NCI-H345 treated with DMSO at 0.1 percent for 48 hours (cell line): ENCODE results near the gene RAMP3.
"Not testable (repeated sequence)": the region's sequence is repeated elsewhere in the genome, so short reads cannot be mapped to it uniquely, and the experiment has no call there.

ENCODE experiments used
- DNase-seq: peaks from one replicate; lab custom pipeline; 2025; ENCODE audit not compliant: unreplicated experiment; lab: John Stamatoyannopoulos, UW

Gene RAMP3

DNA sequence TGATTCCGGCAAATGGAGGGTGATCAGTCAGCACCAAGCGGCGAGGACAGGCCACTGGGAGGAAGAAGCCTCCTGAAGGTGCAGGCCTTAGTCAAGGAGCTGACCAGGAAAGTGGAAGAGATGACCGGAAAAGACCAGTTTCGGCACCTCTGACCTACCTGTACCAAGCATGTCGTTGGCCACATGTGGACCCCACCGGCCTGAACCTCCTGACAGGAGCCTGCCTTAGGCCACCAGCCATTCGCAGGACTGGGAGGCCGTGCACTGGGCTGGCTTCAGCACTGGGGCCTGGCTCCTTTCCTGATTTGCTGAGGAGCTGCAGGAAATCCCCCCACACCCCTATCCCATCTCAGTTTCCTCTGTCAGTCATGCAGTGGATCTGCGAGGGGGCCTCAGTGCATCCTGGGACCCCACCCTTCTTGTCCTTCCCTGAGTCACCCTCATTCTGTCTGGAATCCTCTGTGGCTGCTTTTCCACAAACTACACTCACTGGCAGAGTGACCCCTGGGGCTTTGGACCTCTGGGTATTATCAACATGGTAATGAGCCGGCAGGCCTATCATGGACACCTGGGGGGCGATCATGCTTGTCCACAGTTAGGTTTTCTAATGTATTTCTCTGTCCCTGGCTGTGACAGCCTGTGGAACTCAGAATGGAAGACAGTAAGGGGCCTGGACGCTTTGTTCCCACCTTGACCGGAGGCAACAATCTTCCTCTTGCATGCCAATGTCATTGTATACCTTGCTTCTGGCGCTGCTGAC lies 33.0 kb downstream of the RAMP3 start:
- DNase-seq, result no peak

DNA sequence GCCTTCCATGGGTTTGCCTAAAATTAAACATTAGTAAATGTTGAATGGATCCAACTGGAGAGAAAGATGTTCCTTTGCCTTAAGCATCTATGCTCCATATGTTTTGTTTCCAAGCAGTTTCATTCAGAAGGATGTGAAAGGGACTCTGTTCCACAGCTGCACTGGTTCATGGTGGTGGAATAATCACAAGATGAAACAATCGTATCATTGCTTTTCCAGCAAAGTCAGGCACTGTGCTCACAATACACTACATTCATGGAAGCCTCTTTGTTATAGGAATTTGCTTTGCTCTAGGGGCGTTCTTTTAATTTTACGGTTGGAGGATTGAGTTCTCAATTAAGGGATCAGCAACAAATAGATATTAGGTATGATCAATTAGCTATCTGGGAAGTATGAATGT lies 33.8 kb downstream of the RAMP3 start:
- DNase-seq, result no peak

DNA sequence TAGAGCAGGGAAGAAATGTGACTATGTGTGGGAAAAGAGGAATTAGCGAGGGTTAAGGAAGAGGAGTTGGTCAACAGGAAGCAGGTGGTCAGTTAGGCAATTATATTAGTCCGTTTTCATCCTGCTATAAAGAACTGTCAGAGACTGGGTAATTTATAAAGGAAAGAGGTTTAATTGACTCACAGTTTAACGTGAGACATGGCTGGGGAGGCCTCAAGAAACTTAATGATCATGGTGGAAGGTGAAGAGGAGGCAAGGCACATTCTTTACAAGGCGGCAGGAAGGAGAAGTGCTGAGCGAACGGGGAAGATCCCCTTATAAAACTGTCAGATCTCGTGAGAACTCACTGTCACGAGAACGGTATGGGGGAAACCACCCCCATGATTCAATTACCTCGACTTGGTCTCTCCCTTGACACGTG lies 35.0 kb downstream of the RAMP3 start:
- no peak for DNase-seq

DNA sequence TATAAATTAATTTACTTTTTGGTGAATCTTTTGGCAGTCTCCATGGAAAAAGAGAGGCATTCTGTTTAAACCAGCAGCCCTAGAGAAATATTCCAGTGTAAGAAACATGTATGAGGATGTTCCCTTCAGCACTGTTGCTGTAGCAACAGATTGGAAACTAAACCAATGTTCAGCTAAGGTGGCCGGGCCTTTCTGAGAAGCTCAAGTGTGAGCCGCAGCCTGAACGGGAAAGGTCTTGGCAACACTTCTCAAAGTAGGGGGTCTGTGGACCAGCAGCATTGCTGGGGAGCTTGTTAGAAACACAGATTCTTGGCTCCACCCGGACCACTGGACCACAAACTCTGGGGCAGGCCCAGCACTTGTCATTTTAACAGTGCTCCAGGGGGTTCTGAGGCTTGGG lies 36.2 kb downstream of the RAMP3 start:
- DNase-seq, result no peak

DNA sequence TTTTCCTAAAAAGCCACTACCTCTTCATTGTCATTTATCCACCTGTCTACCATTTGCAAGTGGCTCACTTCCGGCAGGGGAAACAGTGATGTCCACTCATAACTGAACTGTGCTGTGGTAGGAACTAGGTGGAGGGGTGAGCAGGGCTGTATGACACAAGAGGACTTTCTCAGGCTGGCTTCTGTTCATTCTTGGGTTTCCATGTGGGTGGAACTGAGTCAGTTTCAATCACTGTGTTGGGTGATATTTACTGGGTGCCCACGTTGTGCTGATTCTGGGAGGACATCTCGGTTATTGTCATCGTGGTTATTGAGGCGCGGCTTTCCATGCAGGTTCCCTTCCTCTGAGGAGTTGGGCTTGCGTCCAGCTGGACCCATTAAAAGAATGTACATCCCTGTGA lies 38.8 kb downstream of the RAMP3 start:
- DNase-seq, result no peak

DNA sequence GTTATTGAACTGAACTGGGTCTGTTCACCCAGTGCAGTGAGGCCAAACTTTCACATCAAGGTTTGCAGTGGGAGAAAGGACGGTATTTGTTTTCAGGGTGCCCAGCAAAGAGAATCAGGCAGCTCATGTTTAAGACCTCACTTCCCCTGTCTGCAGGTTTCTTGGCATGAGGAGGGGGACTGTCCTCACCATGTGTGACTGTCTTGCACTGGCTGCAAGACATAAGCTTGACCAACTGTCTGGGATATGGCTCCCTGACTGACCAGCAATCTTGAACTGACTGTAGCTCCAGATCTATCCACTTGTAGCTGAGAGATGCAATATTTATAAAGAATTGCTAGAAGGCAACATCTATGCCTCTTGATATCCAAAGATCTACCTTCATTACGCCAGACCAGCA lies 39.9 kb downstream of the RAMP3 start:
- DNase-seq, result no peak

DNA sequence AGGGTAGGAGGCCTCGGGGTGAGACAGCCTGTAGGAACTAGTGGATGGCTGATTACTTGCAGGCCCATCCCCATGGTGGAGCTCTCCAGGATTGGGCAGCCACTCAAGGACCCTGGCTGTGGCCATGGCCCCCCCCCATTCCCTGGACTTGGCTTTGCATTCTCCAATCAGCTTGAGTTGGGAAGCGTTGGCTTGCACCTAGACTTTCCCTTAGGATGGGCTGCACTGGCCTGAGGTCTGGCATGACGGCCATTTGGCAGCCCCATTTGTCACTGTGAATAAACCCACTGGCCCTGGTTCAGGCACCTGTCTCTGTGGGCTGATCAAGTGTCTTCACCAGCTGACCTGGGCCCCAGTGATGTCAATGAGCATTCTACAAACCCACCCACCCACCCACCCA lies 41.4 kb downstream of the RAMP3 start:
- no peak for DNase-seq

DNA sequence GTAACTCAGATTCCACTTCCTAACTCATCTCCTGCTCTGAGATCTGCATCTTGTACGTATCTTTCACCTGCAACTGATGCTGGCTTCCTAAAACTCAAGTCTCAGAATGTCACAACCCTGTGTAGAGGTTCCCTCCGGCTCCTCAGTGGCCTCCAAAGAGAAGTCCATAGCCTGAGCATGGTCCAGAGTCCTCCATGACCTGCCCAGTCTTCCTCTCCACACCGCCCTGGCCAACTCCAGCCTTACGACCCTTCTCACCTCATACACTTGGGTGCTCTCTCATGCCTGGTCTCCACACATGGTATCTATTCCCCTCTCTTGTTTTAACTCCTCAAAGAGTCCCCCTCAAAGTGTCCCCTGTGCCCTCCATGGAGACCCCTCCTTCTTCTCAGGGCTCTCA lies 41.9 kb downstream of the RAMP3 start:
- DNase-seq, result no peak

DNA sequence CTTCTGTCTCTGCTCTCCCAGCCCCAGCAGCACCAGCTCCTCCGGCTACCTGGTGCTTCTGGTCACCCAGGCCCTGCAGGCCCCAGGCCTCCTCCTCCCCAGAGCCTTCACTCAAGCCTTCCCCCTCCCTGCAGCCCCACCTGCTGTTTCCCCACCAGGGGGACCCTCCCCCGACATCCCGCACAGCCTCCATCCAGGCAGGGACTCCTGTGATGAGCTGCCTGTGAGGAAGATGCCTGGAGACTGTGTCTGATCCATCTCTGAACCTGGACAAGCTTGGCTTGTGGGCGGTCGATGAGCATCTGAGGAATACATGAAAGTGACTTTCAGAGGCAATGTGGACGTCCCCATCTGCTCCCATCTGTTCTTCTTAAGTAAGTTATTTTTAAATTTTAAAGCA lies 45.0 kb downstream of the RAMP3 start:
- DNase-seq, result no peak

DNA sequence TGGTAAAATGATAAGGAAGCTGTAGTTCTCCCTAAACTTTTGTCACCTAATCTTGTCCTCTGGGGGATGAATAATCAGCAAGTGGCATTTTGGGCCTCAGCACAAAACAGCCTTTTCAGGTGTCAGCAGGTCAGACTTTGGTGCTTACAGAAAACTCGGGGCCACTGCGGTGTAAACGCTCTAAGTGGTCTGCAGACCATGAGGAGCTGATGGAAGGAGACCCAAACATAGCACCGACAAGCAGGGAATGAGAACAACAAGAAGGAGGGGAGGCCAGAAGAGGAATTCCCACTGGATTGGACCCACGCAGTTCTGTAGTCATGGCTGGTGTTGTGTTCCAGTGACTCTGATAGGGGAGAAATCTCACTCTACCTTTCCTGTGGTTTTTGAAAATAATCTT lies 45.4 kb downstream of the RAMP3 start:
- no peak for DNase-seq

DNA sequence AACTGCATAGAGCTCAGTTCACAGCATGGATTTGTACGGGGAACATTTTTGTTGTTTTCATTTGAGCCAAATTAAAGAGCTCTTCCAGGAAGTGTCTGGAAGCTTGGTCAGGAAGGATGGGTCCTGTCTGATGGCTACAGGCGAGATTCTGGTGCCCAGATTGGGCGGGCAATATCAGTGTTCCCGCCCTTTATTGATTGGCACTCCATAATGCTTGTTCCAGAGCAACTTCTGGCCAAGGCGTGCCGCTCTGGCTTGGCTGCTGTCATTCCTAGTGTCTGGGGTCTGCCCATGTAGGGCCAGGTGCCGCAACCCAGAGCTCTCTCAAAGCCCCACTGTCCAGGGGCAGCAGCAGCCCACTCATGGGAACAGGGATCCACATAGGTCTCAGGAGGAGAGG lies 45.9 kb downstream of the RAMP3 start:
- no peak for DNase-seq

DNA sequence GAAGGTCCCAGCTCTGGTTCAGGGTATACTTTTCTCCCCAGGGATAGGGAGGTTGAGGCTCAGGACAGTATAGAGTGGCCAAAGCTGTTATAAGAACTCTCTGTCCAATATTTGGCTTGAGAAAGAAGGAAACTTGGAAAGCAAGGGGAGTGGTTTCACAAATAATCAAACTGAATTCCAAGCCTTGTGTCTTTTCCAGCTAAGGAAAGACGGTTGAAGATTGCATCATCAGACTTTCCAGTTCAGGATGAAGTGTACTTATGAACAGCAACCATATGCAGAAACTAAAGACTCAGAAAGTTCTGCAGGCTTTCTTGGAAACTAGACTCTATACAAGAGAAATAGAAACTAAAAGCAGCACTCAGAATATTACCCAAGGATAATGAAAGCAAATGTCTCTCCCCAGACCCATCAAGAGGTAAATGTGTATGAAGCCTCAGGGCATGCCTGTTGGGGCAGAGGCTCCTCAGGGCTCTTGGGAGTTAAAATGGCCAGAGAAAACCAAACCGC lies 46.4 kb downstream of the RAMP3 start:
- DNase-seq, result no peak

DNA sequence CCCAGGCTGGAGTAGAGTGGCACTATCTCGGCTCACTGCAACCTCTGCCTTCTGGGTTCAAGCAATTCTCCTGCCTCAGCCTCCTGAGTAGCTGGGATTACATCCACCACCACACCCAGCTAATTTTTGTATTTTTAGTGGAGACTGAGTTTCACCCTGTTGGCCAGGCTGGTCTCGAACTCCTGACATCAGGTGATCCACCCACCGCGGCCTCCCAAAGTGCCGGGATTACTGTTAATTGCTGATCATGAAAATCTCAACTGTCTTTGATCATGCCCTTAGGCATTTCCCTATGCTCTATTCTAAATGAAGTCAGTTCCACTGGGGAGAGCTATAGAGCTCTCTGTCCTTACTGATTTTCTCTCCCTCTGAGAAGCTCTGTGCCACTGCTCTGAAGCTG lies 48.7 kb downstream of the RAMP3 start:
- not testable (repeated sequence) for DNase-seq

DNA sequence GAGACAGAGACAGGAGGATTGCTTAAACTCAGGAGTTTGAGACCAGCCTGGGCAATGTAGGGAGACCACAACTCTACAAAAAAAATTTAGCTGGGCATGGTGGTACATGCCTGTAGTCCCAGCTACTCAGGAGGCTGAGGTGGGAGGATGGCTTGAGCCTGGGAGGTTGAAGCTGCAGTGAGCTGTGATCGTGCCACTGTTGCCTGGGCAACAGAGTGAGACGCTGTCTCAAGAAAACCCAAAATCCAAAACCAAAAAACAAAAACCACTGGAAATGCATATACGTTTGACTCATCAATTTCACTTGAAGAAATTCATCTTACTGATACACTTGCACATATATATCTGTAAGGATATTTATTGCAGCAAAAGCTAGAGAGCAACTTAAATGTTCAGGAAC lies 52.3 kb downstream of the RAMP3 start:
- DNase-seq, result not testable (repeated sequence)

DNA sequence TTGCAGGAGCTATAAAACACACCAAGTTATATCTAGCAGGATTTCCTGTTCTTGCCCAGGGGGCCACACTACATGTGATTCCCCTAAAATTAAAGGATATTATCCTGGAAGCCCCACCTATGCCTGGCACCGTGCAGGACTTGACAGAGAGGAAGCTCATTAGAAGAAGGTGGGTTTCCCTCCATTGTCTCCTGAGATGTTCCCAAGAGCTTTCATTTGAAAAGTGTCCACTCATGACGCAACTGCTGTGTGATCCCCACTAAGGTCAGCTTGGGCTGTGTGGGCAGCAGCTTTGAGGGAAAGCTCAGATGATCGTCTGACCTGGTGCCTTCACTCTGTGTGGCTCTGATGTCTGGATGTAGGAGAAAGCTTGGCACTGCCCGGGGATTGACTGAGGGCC lies 53.5 kb downstream of the RAMP3 start:
- DNase-seq, result no peak

DNA sequence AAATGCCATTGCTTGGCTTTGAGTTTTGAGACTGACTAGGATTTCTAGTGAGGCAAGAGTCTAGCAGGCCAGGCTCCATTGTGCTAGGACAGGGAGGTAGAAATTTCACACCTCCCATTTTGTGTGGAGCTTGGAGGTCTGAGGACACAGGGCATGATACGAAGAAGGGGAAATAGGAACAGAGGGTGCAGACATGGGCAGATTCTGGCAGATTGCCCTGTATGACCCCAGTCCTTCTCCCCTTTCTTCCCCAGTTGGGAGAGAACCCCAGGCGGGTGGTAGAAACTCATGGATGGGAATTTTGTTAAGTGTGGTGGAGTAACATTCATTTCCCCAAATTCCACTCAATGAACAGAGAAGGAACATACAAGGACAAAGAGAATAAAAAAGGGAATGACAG lies 54.4 kb downstream of the RAMP3 start:
- no peak for DNase-seq

DNA sequence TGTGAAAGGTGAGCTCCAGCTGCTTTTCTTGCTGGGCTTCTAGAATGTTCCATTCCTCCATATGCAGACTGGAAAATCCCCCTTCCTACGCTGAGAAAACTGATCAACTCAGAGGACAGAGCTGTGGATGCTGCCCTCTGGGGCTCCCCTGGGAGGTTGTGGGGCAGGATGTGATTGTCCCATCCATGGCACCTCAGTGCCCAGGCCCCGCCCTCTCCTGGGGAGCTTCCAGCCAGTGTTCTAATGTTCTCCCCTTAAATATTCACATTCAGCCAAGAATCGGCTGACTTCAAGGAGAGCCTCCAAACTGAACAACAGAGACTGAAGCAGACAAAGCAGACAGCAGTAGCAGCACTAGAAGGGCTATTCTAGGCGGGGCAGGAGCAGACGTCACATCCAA lies 55.0 kb downstream of the RAMP3 start:
- DNase-seq, result no peak

DNA sequence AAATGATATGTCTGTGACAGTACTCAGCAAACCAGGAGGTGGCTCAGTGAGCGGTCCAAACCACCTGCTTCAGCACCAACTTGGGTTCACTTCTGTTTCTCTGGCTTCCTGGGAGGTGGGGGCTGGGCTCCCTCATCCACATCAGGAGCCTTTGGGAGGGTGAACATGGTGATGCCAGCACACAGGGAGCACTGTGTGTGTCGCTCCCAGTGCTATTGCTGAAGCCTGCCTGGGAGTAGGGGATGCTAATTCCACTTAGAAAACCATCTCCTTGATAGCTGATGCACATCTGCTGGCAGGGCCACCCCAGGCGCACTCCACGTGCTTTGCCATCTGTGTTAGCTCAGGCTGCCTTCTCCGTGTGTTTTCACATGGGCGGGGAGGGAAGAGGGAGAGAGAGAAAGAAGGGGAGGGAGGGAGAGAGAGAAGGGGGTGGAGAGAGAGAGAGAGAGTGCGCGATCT lies 58.0 kb downstream of the RAMP3 start:
- peak; percentile 39 for DNase-seq

DNA sequence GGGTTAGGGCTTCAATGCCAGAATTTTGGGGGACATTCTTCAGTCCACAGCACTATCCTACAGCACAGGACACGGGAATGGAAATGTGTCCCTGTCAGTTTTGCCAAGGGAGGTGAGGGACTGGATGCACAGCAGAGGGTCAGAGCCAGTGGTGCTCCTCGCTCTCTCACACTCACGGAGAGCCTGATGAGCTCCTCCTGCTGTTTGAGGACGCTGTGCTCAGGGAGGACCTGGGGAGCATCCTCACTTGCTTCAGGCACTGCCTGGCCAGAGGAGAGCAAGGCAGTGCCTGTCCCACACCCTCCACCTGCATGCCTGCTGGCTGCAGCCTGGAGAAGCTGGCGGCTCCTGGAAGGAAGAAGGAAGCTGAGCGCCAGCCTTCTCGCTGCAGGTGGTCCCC lies 58.6 kb downstream of the RAMP3 start:
- DNase-seq, result no peak

DNA sequence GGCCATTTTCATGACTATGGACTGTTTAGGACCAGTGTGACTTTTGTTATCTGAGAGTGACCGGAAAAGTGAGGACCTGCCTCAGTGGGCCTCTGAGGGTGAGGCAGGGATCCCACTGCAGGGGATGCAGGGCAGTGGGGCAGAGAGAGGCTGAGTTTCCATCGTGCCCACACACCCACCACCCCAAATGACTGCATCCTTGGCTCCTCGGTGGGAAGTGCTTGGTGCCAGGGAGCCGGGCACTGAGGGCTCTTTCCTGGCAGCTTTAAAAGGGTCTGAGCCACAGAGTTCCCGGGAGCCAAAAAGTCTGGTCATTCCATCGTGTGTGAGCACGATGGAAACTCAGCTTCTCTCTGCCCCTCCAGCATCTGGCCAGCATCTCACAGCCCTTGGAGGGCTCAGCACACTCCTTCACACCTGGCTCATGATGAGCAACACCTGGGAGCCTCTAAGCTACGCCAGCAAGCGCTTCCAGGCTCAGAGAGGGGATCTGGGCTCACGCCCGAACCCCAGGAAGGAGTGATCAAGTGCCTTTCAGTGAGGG lies 59.1 kb downstream of the RAMP3 start:
- no peak for DNase-seq

DNA sequence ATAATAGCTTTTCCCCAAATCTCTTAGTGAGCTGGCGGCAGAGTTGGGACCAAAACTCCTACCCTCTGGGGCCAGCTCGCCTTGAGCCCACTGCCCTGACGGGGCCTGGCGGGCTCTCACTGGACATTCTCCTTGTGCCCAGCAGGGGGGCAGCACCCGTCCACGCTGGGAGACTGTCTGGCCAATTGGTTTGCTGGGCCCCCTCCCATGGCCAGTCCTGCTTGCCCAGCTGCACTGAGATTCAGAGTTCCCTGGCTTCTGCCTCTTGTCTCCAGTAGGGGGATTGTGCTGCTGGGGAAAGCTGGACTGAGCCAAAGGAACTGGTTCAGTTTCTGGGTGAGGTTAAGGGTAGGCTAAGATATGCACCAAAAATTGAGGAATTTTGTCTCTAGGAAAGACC lies 59.8 kb downstream of the RAMP3 start:
- DNase-seq, result no peak

DNA sequence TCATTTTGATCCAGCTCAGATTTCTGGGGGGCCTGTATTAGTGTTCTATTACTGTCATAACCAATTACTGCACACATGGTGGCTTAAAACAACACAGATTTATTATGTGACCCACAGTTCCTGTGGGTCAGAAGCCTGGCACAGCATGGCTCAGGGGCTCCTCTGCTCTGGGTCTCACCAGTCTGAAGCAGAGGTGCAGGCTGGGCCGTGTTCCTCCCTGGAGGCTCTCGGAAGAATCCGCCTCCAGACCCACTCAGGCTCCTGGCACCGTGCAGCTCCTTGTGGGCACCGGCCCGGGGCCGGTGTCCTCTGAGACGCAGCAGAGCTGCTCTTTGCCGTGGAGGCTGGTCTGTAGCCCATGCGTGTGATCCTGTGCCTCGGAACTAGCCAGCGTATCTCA lies 61.5 kb downstream of the RAMP3 start:
- no peak for DNase-seq
